Measurements from ENCODE around the gene TFAP2C. TPM values are rescaled to one million over a fixed set of nuclear protein-coding genes. Genes with fewer than 3 reads are reported as not detected.

TFAP2C gene
- total and polyA plus RNA-seq, 2 experiments from 2014 or later, result 11.9 to 14.3 TPM

- H4K20me1 ChIP-seq (replicated peaks; ENCODE audit: insufficient read depth), result no peaks in the 10 kb centered on the region
- no peak overlapping the region for H3K27ac Mint-ChIP-seq
- H3K36me3 ChIP-seq (ENCODE audit: insufficient read depth), result peaks cover 11% of the 10 kb centered on the region; the same call in 1 of the 2 replicates
- peaks cover 64% of the 10 kb centered on the region for H3K4me1 ChIP-seq (ENCODE audit: insufficient read depth)
- no peak overlapping the region for H2AFZ ChIP-seq
- TF ChIP-seq ZNF331 (CRISPR knock-in tag; IDR thresholded peaks at IDR 0.05; ENCODE audit: low read depth), result no peak
- TF ChIP-seq NANOG (IDR thresholded peaks at IDR 0.05; ENCODE audit: borderline replicate concordance), result no peak
- no peak for TF ChIP-seq POLR2AphosphoS5 (IDR thresholded peaks at IDR 0.05; ENCODE audit: low read depth)
- no peak for TF ChIP-seq CTCF (conservative IDR thresholded peaks at IDR 0.05; ENCODE audit: low read depth in 2 of 2)
- TF ChIP-seq ZNF114 (CRISPR knock-in tag; IDR thresholded peaks at IDR 0.05), result no peak
- no peak for TF ChIP-seq EZH2phosphoT487 (IDR thresholded peaks at IDR 0.05; ENCODE audit: unreplicated experiment)
- no peak for TF ChIP-seq STAT1 (IDR thresholded peaks at IDR 0.05; ENCODE audit: unreplicated experiment)
- TF ChIP-seq REST (IDR thresholded peaks at IDR 0.05; ENCODE audit: unreplicated experiment), result no peak
- no peak for TF ChIP-seq JUNB (IDR thresholded peaks at IDR 0.05; ENCODE audit: unreplicated experiment)
- TF ChIP-seq EZH2 (IDR thresholded peaks at IDR 0.05; ENCODE audit: low read depth, unreplicated experiment), result no peak
- no peak for TF ChIP-seq ZNF462 (CRISPR knock-in tag; IDR thresholded peaks at IDR 0.05)
- H3K9me3 Mint-ChIP-seq, result no peaks in the 10 kb centered on the region
- no peak for DNase-seq (ENCODE audit: low spot score)
- H3K27me3 Mint-ChIP-seq (ENCODE audit: insufficient read depth, low read depth, poor library complexity), result peaks cover 37% of the 10 kb centered on the region
- H3K4me3 Mint-ChIP-seq, result no peak overlapping the region
- no peak overlapping the region for H3K4me2 ChIP-seq
- H3K27me3 ChIP-seq (ENCODE audit: insufficient read depth), result peaks cover 20% of the 10 kb centered on the region
- H3K79me2 ChIP-seq (replicated peaks; ENCODE audit: insufficient read depth), result peaks cover 31% of the 10 kb centered on the region
- ATAC-seq, result no peak
- peaks cover 28% of the 10 kb centered on the region for H3K36me3 Mint-ChIP-seq (ENCODE audit: low read depth)
- no peaks in the 10 kb centered on the region for H3K9me2 ChIP-seq (ENCODE audit: insufficient read depth)
- H3K4me1 Mint-ChIP-seq, result peaks cover 64% of the 10 kb centered on the region
- no peak overlapping the region for H3K27ac ChIP-seq (ENCODE audit: low read depth)
- H3F3A ChIP-seq (replicated peaks; ENCODE audit: low read depth), result 0 out of 2 replicates have a peak, but pooled peaks cover 4% of the 10 kb centered on the region
- H3K4me3 ChIP-seq, result no peak overlapping the region
Observed at GRCh38 chr20:56634307-56634706, 5.2 kb downstream of the TFAP2C start.
